Fibroblast of lung (primary cell): Measurements from ENCODE around the gene SPATC1L. TPM values are rescaled to one million over a fixed set of nuclear protein-coding genes. Genes with fewer than 3 reads are reported as not detected.

Source experiments
- DNase-seq, 2 donors: peaks; one replicate each; pipeline versions ENCODE4 v3.0.0 to v3.0.0-alpha.2; 2010; ENCODE audit warnings: low read depth in 2 of 2
- H2AFZ ChIP-seq: 2 replicates; pipeline ENCODE4 v1.5.1; 2012; ENCODE audit warnings: low read length, control low read depth, inconsistent platforms
- H3K27ac ChIP-seq: 2 replicates; pipeline ENCODE4 v1.5.1; 2011; ENCODE audit warnings: low read length, control low read depth; ENCODE audit not compliant: insufficient read depth
- H3K27me3 ChIP-seq: 2 replicates; pipeline ENCODE4 v1.5.1; 2011; ENCODE audit warnings: mild to moderate bottlenecking, low read length; ENCODE audit not compliant: control insufficient read depth, insufficient read depth
- H3K36me3 ChIP-seq: 2 replicates; pipeline ENCODE4 v1.5.1; 2011; ENCODE audit warnings: low read length; ENCODE audit not compliant: control insufficient read depth, insufficient read depth
- H3K4me1 ChIP-seq: 2 replicates; pipeline ENCODE4 v1.5.1; 2011; ENCODE audit warnings: low read length; ENCODE audit not compliant: control insufficient read depth, insufficient read depth; ENCODE audit errors: extremely low read depth
- H3K4me2 ChIP-seq: 2 replicates; pipeline ENCODE4 v1.5.1; 2011; ENCODE audit warnings: low read length, control low read depth; ENCODE audit not compliant: insufficient read depth; ENCODE audit errors: extremely low read depth
- H3K4me3 ChIP-seq, 4 experiments: fragments of 200-600 bp in 1 of 4; sonication (generic) in 1 of 4; replicated peaks in 1 of 4; 2 replicates each; pipeline ENCODE4 v1.5.1; 2011 to 2016; ENCODE audit warnings: low read length in 4 of 4, low read depth in 3 of 4, mild to moderate bottlenecking in 3 of 4, control low read depth in 2 of 4, inconsistent platforms in 1 of 4, mixed read lengths in 1 of 4; ENCODE audit not compliant: insufficient read depth in 1 of 4; ENCODE audit errors: control extremely low read depth in 1 of 4
- H3K79me2 ChIP-seq: 2 replicates; pipeline ENCODE4 v1.5.1; 2012; ENCODE audit warnings: mild to moderate bottlenecking, low read length, inconsistent platforms; ENCODE audit not compliant: control insufficient read depth, insufficient read depth
- H3K9ac ChIP-seq: 2 replicates; pipeline ENCODE4 v1.5.1; 2011; ENCODE audit warnings: mild to moderate bottlenecking, low read length, control low read depth; ENCODE audit not compliant: insufficient read depth
- H3K9me3 ChIP-seq: 2 replicates; pipeline ENCODE4 v1.5.1; 2012; ENCODE audit warnings: low read depth, low read length; ENCODE audit not compliant: control insufficient read depth, insufficient read depth
- H4K20me1 ChIP-seq: 2 replicates; pipeline ENCODE4 v1.5.1; 2011; ENCODE audit warnings: low read length; ENCODE audit not compliant: control insufficient read depth, insufficient read depth; ENCODE audit errors: extremely low read depth
- EZH2 ChIP-seq: IDR thresholded peaks from 2 replicates; pipeline ENCODE4 v1.5.1; 2012; ENCODE audit warnings: low read length, control low read depth, mild to moderate bottlenecking; ENCODE audit errors: missing control alignments
- polyA plus RNA-seq, 2 donors: library from polyadenylated mRNA; depleted of rRNA in 1 of 2; stranded (reverse) in 1 of 2; unstranded in 1 of 2; fragments of >200 nt; gene quantifications; 2 replicates each; pipeline ENCODE4 v1.2.1, GENCODE V29; 2011 to 2012; ENCODE audit warnings: missing spikeins in 1 of 2
- total RNA-seq: library from RNA; depleted of rRNA; stranded (reverse); fragments of >200 nt; gene quantifications from 2 replicates; pipeline ENCODE4 v1.2.1, GENCODE V29; 2014
- TF ChIP-seq, protein P1 (sequence below), 2 donors: IDR thresholded peaks in 1 of 2; conservative IDR thresholded peaks in 1 of 2; 1 replicate in 1 of 2; 2 replicates in 1 of 2; pipeline ENCODE4 v1.5.1; 2011 to 2012; ENCODE audit warnings: low read length in 2 of 2, control low read depth in 1 of 2, inconsistent platforms in 1 of 2, low read depth in 1 of 2, mild to moderate bottlenecking in 1 of 2

SPATC1L gene
- total and polyA plus RNA-seq, 2 donors (not counting 1 experiment from before 2014, with no cell fraction given) = 2.9 to 9.6 TPM

DNA sequence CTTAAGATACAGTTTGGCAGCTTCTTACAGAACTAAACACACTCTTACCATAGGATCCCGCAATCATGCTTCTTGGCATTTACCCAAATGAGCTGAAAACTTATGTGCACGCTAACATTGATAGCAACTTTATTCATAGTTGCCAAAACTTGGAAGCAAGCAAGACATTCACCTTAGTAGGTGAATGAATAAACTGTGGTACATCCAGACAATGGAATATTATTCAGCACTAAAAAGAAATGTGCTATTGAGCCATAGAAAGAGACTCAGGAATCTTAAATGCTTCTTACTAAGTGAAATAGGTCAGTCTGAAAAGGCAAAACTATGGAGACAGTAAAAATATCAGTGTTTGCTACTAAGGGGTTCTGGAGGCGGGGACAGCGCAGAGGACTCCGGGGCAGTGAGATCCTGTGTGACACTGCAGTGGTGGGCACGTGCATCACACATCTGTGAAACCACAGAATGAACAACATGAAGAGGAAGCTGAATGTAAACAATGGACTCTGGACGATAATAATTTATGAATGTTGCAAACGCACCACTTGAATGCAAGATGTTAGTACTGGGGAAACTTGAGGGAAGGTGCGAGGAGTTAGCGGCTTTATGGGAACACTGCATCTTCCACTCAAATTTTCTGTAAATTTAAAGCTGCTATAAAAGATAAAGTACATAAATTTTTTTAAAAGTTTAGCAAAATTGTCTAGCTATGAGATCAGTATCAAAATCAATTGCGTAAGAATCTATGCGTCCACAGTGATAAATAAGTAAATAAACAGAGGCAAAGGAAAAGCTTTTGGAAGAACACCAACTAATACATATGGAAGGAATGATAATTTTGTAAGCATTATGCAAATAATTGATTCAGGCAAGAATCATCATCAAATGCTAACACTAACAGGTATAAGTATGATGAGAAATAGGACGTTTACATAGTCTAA is 15.4 kb upstream of the SPATC1L start:
- Histone ChIP-seq H3K9ac (no peak overlapping the region), H3K27me3 (no peaks in the 10 kb centered on the region), H3K4me3 (no peak overlapping the region), H3K27ac (no peak overlapping the region), H3K4me1 (no peaks in the 10 kb centered on the region), H4K20me1 (no peaks in the 10 kb centered on the region), H2AFZ (no peak overlapping the region), H3K79me2 (peaks cover 1% of the 10 kb centered on the region), H3K9me3 (no peaks in the 10 kb centered on the region), H3K36me3 (peaks cover 36% of the 10 kb centered on the region), H3K4me2 (no peak overlapping the region)
- TF ChIP-seq, protein P1, sequence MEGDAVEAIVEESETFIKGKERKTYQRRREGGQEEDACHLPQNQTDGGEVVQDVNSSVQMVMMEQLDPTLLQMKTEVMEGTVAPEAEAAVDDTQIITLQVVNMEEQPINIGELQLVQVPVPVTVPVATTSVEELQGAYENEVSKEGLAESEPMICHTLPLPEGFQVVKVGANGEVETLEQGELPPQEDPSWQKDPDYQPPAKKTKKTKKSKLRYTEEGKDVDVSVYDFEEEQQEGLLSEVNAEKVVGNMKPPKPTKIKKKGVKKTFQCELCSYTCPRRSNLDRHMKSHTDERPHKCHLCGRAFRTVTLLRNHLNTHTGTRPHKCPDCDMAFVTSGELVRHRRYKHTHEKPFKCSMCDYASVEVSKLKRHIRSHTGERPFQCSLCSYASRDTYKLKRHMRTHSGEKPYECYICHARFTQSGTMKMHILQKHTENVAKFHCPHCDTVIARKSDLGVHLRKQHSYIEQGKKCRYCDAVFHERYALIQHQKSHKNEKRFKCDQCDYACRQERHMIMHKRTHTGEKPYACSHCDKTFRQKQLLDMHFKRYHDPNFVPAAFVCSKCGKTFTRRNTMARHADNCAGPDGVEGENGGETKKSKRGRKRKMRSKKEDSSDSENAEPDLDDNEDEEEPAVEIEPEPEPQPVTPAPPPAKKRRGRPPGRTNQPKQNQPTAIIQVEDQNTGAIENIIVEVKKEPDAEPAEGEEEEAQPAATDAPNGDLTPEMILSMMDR (conservative IDR thresholded peaks at IDR 0.05 in 1 of 2, IDR thresholded peaks at IDR 0.05 in 1 of 2; ENCODE audit: low read depth in 1 of 2, low read length in 2 of 2) = no peak
- no peak for TF ChIP-seq EZH2
- peak in 1 of 2 donors; percentile 41 for DNase-seq

DNA sequence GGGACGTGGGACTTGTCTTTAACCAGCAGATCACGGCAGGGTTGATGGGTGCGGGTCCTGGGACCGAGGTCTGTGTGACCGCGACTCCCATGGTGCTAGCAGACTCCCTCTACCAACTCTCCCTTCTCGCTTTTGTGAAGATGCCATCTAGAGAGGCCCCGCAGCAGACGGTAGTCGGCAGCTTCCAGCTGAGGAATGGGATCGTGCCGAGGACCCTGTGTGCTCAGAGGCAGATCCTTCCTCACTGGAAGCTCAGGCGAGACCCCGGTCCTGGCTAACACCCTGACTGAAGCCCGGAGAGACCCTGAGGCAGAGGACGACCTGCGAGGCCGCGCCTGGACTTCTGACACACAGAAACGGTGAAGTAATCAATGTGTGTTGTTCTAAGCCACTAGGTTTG is 12.5 kb upstream of the SPATC1L start:
- no peaks in the 10 kb centered on the region for H3K9me3 ChIP-seq
- peaks cover 1% of the 10 kb centered on the region for H3K79me2 ChIP-seq
- no peaks in the 10 kb centered on the region for H4K20me1 ChIP-seq
- no peak overlapping the region for H3K9ac ChIP-seq
- no peak for TF ChIP-seq EZH2
- TF ChIP-seq, protein P1 (conservative IDR thresholded peaks at IDR 0.05 in 1 of 2, IDR thresholded peaks at IDR 0.05 in 1 of 2; ENCODE audit: low read depth in 1 of 2, low read length in 2 of 2) = no peak
- H3K27me3 ChIP-seq = no peaks in the 10 kb centered on the region
- H2AFZ ChIP-seq = no peak overlapping the region
- H3K27ac ChIP-seq = no peak overlapping the region
- H3K36me3 ChIP-seq = peaks cover 41% of the 10 kb centered on the region
- DNase-seq = no peak
- H3K4me1 ChIP-seq = no peaks in the 10 kb centered on the region
- no peak overlapping the region for H3K4me3 ChIP-seq
- H3K4me2 ChIP-seq = no peak overlapping the region

DNA sequence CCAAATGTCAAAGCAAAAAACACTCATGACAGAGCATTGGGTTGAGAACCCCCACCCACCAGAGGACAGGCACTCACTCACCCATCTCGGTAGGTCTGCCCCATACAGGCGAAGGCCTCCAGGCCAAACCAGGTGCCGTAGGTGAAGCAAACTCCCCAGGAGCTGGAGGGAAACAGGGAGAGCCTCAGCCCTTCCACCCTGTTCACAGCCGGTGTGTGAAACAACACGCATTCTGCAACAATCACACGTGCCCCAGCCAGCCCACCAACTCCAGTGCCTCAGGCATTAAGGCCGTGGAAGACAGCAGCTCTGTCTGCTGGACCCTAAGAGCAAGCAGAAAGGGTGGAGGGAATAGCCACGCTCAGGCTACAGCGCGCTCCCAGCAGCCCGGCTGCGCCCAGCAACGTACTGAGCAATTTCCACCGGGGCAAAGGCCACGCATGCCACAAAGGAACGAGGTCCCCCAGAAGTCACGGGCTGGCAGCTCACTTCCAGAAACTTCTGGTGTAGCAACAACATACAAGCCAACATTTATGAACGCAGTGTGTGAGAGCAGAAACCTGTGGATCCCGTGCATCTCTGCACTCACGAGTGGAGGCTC is 11.4 kb upstream of the SPATC1L start:
- TF ChIP-seq EZH2 = no peak
- TF ChIP-seq, protein P1 (conservative IDR thresholded peaks at IDR 0.05 in 1 of 2, IDR thresholded peaks at IDR 0.05 in 1 of 2; ENCODE audit: low read depth in 1 of 2, low read length in 2 of 2) = no peak
- Histone ChIP-seq H3K27me3 (no peaks in the 10 kb centered on the region), H3K9ac (no peak overlapping the region), H3K79me2 (peaks cover 1% of the 10 kb centered on the region), H3K4me1 (peaks cover 9% of the 10 kb centered on the region), H3K36me3 (peaks cover 47% of the 10 kb centered on the region), H2AFZ (no peak overlapping the region), H3K4me2 (no peak overlapping the region), H4K20me1 (no peaks in the 10 kb centered on the region), H3K9me3 (no peaks in the 10 kb centered on the region), H3K27ac (no peak overlapping the region), H3K4me3 (no peak overlapping the region)
- no peak for DNase-seq
